Mesothelial cell of epicardium (in vitro differentiated cells): Measurements from ENCODE around the gene DNAJC6. TPM values are rescaled to one million over a fixed set of nuclear protein-coding genes. Genes with fewer than 3 reads are reported as not detected.

Experiments
- DNase-seq, 2 experiments: peaks; one replicate each; pipeline ENCODE4 v3.0.0; 2021; ENCODE audit warnings: low spot score in 2 of 2; ENCODE audit not compliant: unreplicated experiment in 2 of 2
- H3K27ac Mint-ChIP-seq: 2 replicates; pipeline ENCODE4 v1.8.0; 2021; ENCODE audit warnings: mixed read lengths
- H3K27me3 Mint-ChIP-seq: 2 replicates; pipeline ENCODE4 v1.8.0; 2021; ENCODE audit warnings: low read depth, mixed read lengths
- H3K36me3 Mint-ChIP-seq: 2 replicates; pipeline ENCODE4 v1.8.0; 2021; ENCODE audit warnings: mixed read lengths
- H3K4me1 Mint-ChIP-seq: 2 replicates; pipeline ENCODE4 v1.8.0; 2021; ENCODE audit warnings: mixed read lengths
- H3K4me3 Mint-ChIP-seq: 2 replicates; pipeline ENCODE4 v1.8.0; 2021; ENCODE audit warnings: mild to moderate bottlenecking, moderate library complexity, mixed read lengths
- H3K9me3 Mint-ChIP-seq: 2 replicates; pipeline ENCODE4 v1.8.0; 2021; ENCODE audit warnings: mixed read lengths
- CTCF ChIP-seq: fragments of 200-600 bp; sonication (generic); IDR thresholded peaks from one replicate; pipeline ENCODE4 v1.5.0; 2021; ENCODE audit warnings: antibody characterized with exemption; ENCODE audit not compliant: unreplicated experiment
- total RNA-seq: library from RNA; stranded (reverse); gene quantifications from 3 replicates; pipeline ENCODE4 v1.2.1, GENCODE V29; 2021

Gene DNAJC6
- total RNA-seq, 1 donor from 2014 or later = 19.4 TPM

GRCh38 chr1:65388908-65389695, 79.8 kb downstream of the DNAJC6 start:
- H3K36me3 Mint-ChIP-seq = peaks cover 32% of the 10 kb centered on the region
- no peak overlapping the region for H3K27ac Mint-ChIP-seq

DNA sequence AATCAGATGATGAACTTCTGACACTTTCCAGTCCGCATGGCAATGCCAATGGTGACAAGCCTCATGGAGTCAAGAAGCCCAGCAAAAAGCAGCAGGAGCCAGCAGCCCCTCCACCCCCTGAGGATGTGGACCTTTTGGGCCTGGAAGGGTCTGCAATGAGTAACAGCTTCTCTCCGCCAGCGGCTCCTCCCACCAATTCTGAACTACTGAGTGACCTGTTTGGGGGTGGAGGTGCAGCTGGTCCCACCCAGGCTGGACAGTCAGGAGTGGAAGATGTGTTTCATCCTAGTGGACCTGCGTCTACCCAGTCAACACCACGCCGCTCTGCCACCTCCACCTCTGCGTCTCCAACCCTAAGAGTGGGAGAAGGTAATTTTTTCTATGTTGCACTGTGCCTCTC, 83.2 kb downstream of the DNAJC6 start:
- no peaks in the 10 kb centered on the region for H3K27me3 Mint-ChIP-seq
- peaks cover 18% of the 10 kb centered on the region for H3K36me3 Mint-ChIP-seq
- no peak for DNase-seq
- H3K4me1 Mint-ChIP-seq = no peaks in the 10 kb centered on the region
- no peak for TF ChIP-seq CTCF
- H3K9me3 Mint-ChIP-seq = no peaks in the 10 kb centered on the region
- H3K4me3 Mint-ChIP-seq = no peak overlapping the region
- no peak overlapping the region for H3K27ac Mint-ChIP-seq

More at GRCh38 chr1:65388908-65389695, 79.8 kb downstream of the DNAJC6 start:
- Mint-ChIP-seq H3K27me3 (no peaks in the 10 kb centered on the region), H3K9me3 (peaks cover 4% of the 10 kb centered on the region), H3K4me3 (no peak overlapping the region), H3K4me1 (no peaks in the 10 kb centered on the region)
- DNase-seq = no peak
- TF ChIP-seq CTCF = no peak

GRCh38 chr1:65393347-65393746, 84.0 kb downstream of the DNAJC6 start:
- no peak for TF ChIP-seq CTCF
- Mint-ChIP-seq H3K36me3 (peaks cover 18% of the 10 kb centered on the region), H3K9me3 (no peaks in the 10 kb centered on the region), H3K27me3 (no peaks in the 10 kb centered on the region), H3K4me1 (no peaks in the 10 kb centered on the region), H3K4me3 (no peak overlapping the region), H3K27ac (no peak overlapping the region)
- DNase-seq = no peak

GRCh38 chr1:65393928-65394327, 84.6 kb downstream of the DNAJC6 start:
- TF ChIP-seq CTCF = no peak
- H3K27ac Mint-ChIP-seq = no peak overlapping the region
- no peaks in the 10 kb centered on the region for H3K4me1 Mint-ChIP-seq
- H3K27me3 Mint-ChIP-seq = no peaks in the 10 kb centered on the region
- DNase-seq = no peak
- no peaks in the 10 kb centered on the region for H3K9me3 Mint-ChIP-seq
- peaks cover 18% of the 10 kb centered on the region for H3K36me3 Mint-ChIP-seq
- H3K4me3 Mint-ChIP-seq = no peak overlapping the region

GRCh38 chr1:65395887-65396612, 86.7 kb downstream of the DNAJC6 start:
- Mint-ChIP-seq H3K36me3 (peaks cover 17% of the 10 kb centered on the region), H3K27ac (no peak overlapping the region), H3K9me3 (no peaks in the 10 kb centered on the region), H3K4me1 (no peaks in the 10 kb centered on the region), H3K4me3 (no peak overlapping the region), H3K27me3 (no peaks in the 10 kb centered on the region)
- no peak for DNase-seq
- TF ChIP-seq CTCF = no peak
